NCI-H2196 (cell line): ENCODE measurements around the gene BRD7.

Experiments used
- DNase-seq: peaks from one replicate; lab custom pipeline; 2025; ENCODE audit not compliant: unreplicated experiment; lab: John Stamatoyannopoulos, UW

BRD7 gene

DNA sequence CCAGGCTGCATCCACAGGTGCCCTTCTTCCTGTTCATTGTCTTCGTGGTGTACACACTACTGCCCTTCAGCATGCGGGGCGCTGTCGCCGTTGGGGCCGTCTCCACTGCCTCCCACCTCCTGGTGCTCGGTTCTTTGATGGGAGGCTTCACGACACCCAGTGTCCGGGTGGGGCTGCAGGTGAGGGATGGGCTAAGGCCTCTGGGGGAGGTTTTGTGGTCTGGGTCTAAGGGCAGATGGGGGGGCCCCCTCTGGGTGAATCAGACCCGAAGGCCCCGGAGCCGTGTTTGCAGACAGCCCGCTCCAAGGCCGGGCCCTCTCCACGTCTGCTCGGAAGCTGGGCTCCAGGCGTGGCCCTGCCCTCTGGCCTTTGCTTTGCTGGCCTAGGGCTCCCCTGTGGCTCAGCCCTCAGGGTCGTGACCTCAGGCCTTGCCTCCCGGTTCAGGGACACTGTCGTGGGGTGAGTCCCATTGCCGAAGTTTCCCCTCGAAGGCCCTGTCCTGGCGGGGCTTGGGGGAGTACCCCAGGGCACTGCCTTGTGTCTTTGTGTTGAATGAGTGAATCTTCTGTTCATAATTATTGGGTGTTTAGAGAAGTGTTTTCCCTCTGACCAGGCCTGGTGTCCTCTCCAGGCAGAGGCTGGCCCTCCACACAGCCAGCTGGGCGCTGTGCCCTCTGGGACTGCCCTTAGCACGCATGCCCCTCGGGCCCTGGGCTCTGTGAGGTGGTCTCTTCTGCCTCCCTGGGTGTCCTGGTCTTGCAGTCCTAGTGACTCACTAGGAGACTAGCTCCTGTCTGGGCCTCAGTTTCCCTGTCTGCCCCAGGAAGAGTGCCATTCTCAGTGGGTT lies 76.8 kb downstream of the BRD7 start:
- no peak for DNase-seq

DNA sequence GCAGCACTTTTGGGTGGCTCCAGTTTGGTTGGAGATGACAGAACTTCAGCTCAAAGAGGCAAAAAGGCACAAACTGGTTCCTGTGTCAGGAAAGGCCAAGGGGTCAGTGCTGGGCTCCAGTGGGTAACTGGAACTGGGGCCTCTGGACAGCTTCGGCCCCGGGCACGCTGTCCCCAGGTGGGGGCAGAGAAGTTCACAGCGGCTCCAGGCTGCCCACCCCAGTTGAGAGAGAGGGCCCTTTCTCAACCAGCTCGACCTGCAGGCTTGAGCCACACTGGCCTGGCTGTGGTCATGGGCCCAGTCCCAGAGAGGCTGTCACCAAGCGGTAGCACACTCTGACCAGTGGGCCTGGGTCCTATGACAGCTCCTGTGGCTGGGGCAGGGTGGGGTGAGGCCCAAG lies 77.9 kb downstream of the BRD7 start:
- DNase-seq: no peak

DNA sequence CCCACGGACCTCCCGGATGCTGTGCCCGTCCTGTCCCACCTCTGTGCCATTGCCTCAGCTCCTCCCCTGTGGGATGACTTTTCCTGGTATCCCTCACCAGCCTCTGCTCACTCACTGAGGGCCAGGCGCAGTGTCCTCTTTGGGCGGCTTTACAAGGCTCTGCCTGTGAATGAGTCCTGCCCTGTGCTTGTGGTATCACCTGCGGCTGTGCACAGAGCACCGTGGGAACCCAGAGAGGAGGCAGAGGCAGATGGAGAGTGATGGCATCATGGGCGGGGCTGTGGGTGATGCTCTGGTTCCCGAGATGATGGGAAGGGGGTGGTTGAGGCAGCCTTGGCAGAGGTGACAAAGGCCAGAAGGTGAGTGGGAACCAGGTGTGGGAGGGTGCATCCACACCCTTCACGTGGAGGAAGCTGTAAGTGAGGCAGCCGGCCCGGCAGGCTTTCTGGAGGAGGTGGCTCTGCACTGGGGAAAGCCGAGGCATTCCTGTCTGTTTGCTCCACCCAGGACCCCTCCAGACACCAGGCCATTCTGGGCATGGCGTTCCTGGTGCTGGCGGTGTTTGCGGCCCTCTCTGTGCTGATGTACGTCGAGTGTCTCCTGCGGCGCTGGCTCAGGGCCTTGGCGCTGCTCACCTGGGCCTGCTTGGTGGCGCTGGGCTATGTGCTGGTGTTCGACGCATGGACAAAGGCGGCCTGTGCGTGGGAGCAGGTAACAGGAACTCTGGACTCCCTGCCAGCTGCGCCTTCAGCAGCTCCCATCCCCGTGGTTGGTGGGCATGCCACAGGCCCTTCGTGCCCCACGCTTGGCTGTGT lies 78.6 kb downstream of the BRD7 start:
- no peak for DNase-seq

DNA sequence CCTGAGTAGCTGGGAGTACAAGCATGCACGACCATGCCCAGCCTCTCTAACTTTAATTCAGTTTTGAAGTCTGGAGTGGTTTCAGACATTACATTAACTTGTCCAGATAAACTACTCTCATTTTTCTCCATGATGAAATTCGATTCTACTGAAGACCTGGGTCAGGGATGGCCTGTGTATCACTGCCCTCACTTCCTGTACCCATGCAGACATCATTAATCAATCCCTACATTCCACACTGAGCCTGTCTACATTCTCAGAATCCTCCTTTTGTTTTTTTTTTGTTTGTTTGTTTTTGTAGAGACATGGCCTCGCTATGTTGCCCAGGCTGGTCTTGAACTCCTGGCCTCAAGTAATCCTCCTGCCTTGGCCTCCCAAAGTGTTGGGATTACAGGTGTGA lies 79.9 kb downstream of the BRD7 start:
- no peak for DNase-seq

DNA sequence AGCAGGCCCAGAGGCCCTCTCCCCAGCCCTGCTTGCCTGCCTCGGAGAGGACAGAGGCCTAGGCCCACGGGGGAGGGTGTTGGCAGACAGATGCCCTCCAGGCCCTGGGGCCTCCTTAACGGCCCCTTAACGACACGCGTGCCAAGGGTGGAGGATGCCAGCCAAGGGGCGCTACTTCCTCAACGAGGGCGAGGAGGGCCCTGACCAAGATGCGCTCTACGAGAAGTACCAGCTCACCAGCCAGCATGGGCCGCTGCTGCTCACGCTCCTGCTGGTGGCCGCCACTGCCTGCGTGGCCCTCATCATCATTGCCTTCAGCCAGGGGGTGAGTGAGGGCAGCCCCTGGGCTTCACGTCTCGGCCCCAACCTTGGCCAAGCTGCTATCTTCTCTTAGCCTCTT lies 80.8 kb downstream of the BRD7 start:
- DNase-seq: no peak

DNA sequence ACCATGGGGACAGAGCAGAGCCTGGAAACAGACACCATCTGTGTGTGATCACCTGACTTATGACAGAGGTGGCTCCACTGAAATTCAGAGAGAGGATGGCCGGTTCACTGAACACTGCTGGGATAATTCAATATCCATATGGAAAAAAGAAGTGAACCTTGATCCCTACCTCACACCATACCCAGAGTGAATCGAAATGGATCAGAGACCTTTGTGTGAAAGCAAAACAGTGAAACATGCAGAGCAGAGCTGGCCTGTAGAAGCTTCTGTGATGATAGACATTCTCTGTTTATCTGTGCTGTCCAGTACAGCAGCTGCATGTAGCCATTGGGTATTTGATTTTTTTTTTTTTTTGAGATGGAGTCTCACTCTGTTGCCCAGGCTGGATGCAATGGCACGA lies 82.1 kb downstream of the BRD7 start:
- DNase-seq: no peak

DNA sequence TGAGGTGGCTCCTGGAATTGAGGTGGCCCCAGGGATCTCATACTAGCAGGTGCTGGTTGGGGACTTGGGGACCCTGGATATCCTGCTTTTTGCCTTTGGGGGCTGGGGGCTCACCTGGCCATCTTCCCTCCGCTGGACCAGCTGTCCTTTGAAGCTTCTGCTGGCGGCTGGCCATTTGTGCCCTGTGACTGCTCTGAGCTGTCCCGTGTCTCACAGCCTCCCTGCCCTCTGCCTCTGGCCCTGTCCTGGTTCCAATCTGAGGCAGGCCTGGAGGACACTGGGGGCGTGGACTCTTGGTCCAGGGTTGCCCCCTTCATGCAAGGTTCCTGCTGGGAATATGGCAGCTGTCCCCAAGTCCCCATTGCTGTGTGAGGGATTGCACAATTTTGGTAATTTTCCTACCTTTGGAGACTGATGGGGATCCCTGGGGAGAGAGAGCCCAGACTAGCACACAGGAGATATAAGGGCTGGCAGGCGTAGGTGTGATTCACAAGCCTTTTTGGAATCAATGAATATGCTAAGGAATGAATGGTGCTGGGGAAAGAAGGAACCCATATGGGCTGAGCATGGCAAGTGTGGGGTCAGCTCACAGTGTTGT lies 83.3 kb downstream of the BRD7 start:
- DNase-seq: no peak

DNA sequence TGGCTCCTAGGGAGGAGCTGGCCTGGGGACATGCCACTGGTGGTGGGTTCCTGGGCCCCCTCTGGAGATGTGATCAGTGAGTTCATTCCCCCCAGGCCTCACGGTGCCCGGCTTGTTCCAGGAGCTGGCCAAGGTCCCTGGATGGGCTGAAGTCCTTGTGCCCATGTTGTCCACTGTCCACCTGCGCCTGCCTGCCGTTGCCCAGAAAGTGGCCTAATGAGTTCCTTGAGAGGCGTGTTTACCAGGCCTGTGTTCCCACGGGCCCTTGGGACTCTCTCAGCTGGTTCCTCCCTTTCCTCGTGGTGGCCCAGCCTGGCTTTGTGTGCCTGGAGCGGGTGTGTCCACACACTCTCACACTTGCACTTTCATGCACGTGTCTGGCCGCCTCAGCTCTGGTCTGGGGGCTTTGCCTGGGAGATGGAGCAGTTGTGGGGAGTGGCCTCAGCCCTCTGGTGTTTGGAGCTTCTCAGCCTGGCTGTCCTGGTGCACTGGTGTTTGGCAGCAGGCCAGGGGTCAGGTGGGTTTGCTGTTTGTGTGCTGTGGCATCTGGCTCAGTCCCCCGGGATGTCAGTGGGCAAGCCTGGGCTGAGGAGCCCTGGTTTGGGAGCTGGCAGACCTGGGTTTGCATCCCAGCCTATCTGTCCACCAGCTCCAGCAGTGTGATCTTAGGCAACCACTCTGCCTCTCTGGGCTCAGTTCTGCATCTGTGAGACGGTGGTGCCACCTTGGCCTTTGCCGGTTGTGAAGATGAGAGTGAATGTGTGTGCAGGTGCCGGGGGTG lies 84.5 kb downstream of the BRD7 start:
- DNase-seq: no peak

DNA sequence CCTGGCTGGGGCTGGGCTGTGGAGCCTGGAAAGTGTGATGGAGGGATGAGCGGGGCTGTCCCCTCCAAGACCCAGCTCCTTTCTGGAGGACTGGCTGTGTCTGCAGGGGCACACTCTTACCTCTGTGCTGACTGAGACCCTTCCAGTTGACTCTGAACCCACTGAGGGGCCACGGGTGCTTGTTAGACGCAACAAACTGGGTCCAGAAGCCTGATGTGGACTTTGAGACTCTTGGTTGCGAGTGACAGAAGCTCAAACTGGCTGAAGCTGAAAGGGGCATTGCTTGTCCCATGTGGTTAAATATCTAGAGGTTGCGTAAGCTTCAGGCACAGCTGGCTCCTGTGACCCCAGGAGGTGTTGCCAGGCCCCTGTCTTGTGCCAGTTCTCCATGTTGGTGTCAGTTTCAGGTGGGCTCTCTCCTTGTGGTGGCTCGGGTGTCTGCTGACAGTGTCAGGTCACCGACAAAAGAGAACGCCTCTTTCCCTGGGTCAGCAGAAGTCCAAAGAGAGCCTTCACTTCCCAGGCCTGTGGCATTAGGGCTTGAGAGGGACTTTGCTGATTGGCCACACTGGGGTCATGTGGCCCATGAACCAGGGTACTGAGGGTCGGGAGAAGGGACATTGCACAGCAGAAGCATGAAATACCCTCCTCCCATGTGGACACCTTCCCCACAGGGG lies 85.7 kb downstream of the BRD7 start:
- DNase-seq: no peak

DNA sequence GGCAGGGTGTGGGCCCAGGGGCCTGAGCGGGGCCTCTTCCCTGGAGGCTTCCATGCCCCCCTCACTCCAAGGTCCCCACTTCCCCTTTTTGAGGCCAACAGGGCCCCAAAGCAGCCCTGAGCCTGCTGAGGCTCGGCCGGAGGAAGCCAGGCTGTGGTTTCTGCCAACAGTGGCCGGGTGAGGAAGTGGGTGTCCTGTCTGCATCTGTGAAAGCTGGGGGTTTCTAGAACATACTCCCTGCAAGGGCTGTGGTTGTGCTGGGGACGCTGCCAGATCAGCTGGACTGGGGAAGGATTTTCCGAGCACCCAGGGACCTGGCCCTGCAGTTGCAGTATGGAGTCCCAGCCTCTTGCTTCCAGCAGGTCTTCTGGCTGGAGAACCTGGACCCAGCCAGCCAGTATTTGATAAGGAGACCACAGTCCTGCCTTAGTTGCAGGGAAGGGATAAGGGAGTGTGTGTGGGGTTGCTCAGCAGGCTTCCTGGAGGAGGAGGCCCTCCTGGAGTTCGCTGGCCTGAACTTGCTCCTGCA lies 86.7 kb downstream of the BRD7 start:
- no peak for DNase-seq

DNA sequence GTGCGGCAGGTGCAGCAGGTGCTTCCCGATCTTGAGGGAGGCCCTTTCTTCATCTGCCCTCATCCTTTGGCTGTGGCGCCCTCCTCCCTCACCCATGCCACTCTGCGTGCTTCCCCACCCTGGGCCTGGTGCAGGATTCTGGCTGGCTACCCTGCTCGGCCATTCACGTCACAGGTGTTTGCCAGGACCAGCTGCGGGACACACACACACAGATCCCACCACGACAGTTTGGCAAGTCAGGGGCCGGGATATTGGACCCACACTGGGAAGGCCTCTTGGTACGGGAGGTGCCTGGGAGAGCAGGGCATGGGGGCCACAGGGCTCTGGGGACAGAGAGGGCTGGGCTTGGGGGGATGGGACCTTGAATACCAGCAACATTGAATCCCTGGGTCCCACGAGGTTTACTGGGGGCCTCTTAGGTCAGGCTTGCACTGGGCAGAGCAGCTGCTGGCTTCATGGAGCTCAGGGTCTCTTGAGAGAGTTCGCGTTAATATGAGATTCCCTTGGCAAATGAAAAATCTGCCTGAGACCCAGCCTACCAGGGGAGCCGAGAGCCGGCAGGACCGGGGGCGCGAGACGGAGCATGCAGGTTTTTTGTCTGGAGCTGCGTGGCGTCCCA lies 87.3 kb downstream of the BRD7 start:
- no peak for DNase-seq

DNA sequence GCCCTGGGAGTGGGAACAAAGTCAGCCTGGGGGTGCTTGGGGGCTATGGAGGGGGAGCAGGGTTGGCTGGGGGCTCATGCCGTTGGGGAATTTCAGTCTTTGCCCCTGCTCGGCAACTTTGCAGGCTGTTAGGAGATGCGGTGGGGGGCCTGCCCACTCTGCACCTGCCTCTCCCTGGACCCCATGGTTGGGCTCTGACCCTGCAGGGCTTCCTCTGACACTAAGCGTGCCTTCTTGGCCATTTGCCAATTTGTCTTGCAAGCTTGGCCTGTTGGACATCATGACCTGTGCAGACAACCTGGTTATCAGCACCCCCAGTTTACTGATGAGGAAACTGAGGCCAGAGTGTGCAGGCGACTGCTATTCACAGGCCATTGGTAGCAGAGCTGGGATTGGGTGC lies 87.9 kb downstream of the BRD7 start:
- no peak for DNase-seq

DNA sequence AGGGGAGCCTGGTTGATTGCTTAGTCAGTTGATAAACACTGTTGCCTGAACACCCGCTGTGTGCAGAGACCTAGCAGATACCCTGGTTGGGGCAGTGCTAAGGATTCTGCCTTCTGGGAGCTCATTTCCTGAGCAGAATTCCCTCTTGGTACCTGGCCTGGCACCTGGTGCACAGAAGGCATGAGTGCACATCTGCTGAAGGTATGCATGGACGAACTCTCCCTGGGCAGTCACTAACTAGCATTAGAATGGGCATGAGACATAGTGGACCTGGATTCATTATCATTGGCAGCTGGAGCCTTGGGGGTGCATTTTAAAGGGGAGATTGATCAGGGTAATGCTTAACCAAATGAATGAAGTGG lies 89.3 kb downstream of the BRD7 start:
- DNase-seq: no peak

DNA sequence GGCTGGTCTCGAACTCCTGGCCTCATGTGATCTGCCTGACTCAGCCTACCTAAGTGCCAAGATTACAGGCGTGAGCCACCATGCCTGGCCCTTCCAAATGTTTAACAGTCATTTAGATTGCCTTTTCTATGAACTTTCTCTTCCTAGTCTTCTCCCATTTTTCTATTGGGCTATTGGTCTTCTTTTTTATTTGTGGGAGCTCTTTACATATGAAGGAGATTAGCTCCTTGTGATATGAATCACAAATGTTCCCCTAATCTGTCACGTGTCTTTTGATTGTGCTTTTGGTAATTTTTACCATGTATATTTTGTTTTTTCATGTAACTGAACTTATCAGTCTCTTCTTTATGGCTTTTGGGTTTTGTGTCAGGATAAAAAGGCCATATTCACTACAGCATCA lies 90.5 kb downstream of the BRD7 start:
- DNase-seq: no peak

DNA sequence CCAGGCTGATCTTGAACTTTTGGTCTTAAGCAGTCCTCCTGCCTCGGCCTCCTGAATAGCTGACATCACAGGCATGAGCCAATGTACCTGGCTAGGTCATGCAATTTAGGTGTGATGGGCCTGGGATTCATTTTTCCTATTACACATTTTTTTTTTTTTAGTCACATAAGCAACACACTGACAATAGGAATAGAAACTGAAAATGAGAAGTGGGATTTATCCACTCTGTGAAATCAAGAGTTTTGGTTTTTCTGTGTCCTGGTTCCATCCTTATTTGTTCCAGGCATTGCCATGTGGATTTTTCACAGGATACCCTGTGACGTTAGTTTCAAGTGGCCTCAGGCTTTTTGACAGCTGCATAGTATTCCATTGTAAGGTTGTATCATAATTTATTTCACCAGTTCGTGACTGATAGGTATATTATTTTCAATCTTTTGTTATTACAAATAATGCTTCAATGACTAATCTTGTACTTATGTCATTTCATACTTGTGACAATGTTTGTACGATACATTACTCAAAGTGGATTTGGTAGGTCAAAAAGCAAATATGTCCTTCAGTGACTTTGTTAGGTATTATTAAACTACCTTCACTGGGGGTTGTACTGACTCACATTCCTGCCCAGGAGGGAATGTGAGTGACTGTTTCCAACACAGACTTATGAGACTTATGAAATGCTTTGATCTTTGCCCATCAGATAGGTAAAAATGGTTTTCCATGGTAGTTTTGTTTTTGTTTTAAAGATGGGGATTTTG lies 91.8 kb downstream of the BRD7 start:
- DNase-seq: no peak

DNA sequence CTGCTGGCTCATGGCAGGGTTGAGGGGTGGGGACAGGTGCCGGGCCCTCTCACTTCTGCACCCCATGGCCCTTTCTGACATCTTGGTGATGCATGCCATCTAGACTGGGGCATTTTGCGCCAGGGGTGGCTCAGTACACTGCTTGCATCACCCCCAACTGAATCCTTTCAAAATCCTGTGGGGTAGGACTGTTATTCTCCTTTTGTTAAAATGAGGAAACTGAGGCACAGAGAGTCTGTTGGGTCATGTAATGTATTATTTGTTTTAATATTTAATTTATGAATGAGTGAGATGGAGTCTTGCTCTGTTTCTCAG lies 92.5 kb downstream of the BRD7 start:
- DNase-seq: no peak

DNA sequence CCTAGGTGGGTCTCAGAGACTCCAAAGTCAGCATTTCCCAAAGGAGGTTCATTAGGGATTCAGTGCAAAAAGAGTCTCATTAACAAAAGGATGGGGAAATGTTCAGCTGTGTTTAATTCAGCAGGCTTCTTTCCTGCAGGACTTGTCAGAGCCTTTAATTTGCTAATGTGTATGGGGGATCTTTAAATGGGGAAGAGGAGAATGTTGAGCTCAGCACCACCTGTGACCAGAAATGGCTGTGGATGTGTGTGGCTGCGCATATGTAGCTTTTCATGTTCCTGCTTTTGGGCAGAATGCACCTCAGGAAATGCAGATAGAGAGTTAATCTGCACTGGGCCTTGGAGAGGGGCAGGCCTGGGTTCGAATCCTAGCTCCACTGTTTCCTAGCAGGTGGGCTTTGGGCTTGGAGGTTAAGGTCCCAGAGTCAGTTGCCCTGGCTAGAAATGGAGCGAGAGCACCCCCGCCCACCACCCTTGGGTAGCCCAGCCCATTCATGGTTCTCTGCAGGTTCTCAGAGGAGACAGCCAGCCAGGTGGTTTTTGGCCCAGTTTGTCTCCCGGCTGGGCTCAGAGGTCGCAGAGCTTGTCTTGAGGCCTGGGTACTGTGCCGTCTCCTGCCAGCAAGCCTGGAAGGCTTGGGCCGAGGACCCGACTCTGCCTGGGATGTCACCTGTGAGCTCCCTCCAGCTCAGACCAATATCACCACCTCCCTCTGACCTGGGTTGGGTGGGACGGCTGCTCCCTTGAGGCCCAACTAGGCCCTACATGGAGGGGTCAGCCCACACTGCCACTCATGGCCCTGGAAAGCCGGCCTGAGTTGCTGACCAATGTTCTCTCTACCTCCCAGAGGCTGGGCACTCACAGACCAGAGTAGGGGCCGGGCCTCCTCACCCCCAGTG lies 93.1 kb downstream of the BRD7 start:
- DNase-seq: no peak

DNA sequence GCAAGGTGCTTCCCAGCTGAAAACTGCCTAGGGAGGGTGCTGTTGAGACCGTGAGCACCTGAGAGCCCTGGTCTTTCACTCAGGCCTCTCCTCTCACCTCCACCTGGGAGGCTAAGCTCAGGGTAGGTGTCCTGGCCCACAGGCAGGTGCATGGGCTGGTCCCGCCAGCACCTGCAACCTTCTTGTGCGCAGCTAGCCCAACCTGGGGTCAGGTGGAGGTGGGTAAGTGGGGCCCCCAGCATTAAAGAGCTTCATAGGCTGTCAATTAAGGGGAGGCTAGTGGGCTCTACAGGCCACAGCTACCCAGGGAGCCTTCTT lies 93.7 kb downstream of the BRD7 start:
- no peak for DNase-seq
